Liver (tissue), 9 donors: ENCODE data around the gene NCAPG2. TPM values are rescaled to one million over a fixed set of nuclear protein-coding genes. Genes with fewer than 3 reads are reported as not detected.
"Not testable (repeated sequence)": the region's sequence is repeated elsewhere in the genome, so short reads cannot be mapped to it uniquely, and the experiment has no call there.

ENCODE experiments used
- DNase-seq: peaks from one replicate; pipeline ENCODE4 v3.0.0-alpha.2; 2017; ENCODE audit warnings: low spot score
- H3K27ac ChIP-seq, 2 donors: one replicate each; pipeline ENCODE4 v1.7.0; 2013; ENCODE audit warnings: inconsistent platforms in 2 of 2, low read length in 2 of 2, control low read depth in 1 of 2, low read depth in 1 of 2, mild to moderate bottlenecking in 1 of 2
- H3K27me3 ChIP-seq, 4 donors: one replicate each; pipeline versions ENCODE4 v1.6.1 to v1.7.0; 2013; ENCODE audit warnings: low read length in 3 of 4, inconsistent platforms in 1 of 4, mild to moderate bottlenecking in 1 of 4, moderate library complexity in 1 of 4; ENCODE audit not compliant: control insufficient read depth in 4 of 4, insufficient read depth in 4 of 4
- H3K36me3 ChIP-seq, 4 donors: one replicate each; pipeline versions ENCODE4 v1.6.1 to v1.7.0; 2013; ENCODE audit warnings: low read length in 3 of 4, mild to moderate bottlenecking in 3 of 4, low read depth in 1 of 4, moderate library complexity in 1 of 4; ENCODE audit not compliant: control insufficient read depth in 4 of 4, insufficient read depth in 3 of 4
- H3K4me1 ChIP-seq, 4 donors: one replicate each; pipeline versions ENCODE4 v1.6.1 to v1.7.0; 2013; ENCODE audit warnings: low read length in 3 of 4, mild to moderate bottlenecking in 3 of 4, moderate library complexity in 1 of 4; ENCODE audit not compliant: control insufficient read depth in 4 of 4, insufficient read depth in 4 of 4
- H3K4me3 ChIP-seq, 3 donors: one replicate each; pipeline versions ENCODE4 v1.6.1 to v1.7.0; 2013; ENCODE audit warnings: low read length in 3 of 3, control low read depth in 1 of 3, low read depth in 1 of 3, mild to moderate bottlenecking in 1 of 3
- H3K9ac ChIP-seq, 2 donors: one replicate each; pipeline ENCODE4 v1.7.0; 2013; ENCODE audit warnings: low read length in 2 of 2, mild to moderate bottlenecking in 2 of 2, moderate library complexity in 2 of 2, control low read depth in 1 of 2, low read depth in 1 of 2
- H3K9me3 ChIP-seq, 4 donors: one replicate each; pipeline versions ENCODE4 v1.6.1 to v1.7.0; 2013; ENCODE audit warnings: low read length in 3 of 4; ENCODE audit not compliant: control insufficient read depth in 4 of 4
- ATF3 ChIP-seq: IDR thresholded peaks from 2 replicates; pipeline ENCODE4 v1.6.1; 2016; ENCODE audit warnings: antibody characterized with exemption
- EGR1 ChIP-seq, 2 donors: IDR thresholded peaks; 2 replicates each; pipeline ENCODE4 v1.6.1; 2016 to 2018; ENCODE audit warnings: antibody characterized with exemption in 2 of 2, low read depth in 2 of 2
- FOXA1 ChIP-seq: IDR thresholded peaks from 2 replicates; pipeline ENCODE4 v1.6.1; 2016; ENCODE audit warnings: antibody characterized with exemption
- FOXA2 ChIP-seq: IDR thresholded peaks from 2 replicates; pipeline ENCODE4 v1.6.1; 2016; ENCODE audit warnings: antibody characterized with exemption
- GABPA ChIP-seq, 2 donors: IDR thresholded peaks in 1 of 2; conservative IDR thresholded peaks in 1 of 2; 2 replicates each; pipeline ENCODE4 v1.6.1; 2016; ENCODE audit warnings: antibody characterized with exemption in 2 of 2, mild to moderate bottlenecking in 1 of 2, moderate library complexity in 1 of 2
- HNF4A ChIP-seq, 2 donors: conservative IDR thresholded peaks; 2 replicates each; pipeline ENCODE4 v1.6.1; 2016; ENCODE audit warnings: antibody characterized with exemption in 2 of 2, mild to moderate bottlenecking in 2 of 2
- JUND ChIP-seq, 2 donors: IDR thresholded peaks; 2 replicates each; pipeline ENCODE4 v1.6.1; 2016; ENCODE audit warnings: antibody characterized with exemption in 2 of 2
- MAX ChIP-seq: IDR thresholded peaks from 2 replicates; pipeline ENCODE4 v1.6.1; 2016; ENCODE audit warnings: antibody characterized with exemption
- NR2F2 ChIP-seq: IDR thresholded peaks from 2 replicates; pipeline ENCODE4 v1.6.1; 2016; ENCODE audit warnings: antibody characterized with exemption
- RAD21 ChIP-seq, 2 donors: IDR thresholded peaks; 2 replicates each; pipeline ENCODE4 v1.6.1; 2016; ENCODE audit warnings: antibody characterized with exemption in 2 of 2, mild to moderate bottlenecking in 2 of 2
- REST ChIP-seq: IDR thresholded peaks from 2 replicates; pipeline ENCODE4 v1.6.1; 2016; ENCODE audit warnings: antibody characterized with exemption, mild to moderate bottlenecking
- RXRA ChIP-seq, 2 donors: IDR thresholded peaks; 2 replicates each; pipeline ENCODE4 v1.6.1; 2017 to 2018; ENCODE audit warnings: antibody characterized with exemption in 2 of 2, mild to moderate bottlenecking in 1 of 2
- SP1 ChIP-seq: IDR thresholded peaks from 2 replicates; pipeline ENCODE4 v1.6.1; 2018; ENCODE audit warnings: antibody characterized with exemption, mild to moderate bottlenecking
- TAF1 ChIP-seq: conservative IDR thresholded peaks from 2 replicates; pipeline ENCODE4 v1.6.1; 2016; ENCODE audit warnings: antibody characterized with exemption, mild to moderate bottlenecking
- YY1 ChIP-seq: IDR thresholded peaks from 2 replicates; pipeline ENCODE4 v1.6.1; 2016; ENCODE audit warnings: antibody characterized with exemption, mild to moderate bottlenecking
- ZBTB33 ChIP-seq: IDR thresholded peaks from 2 replicates; pipeline ENCODE4 v1.6.1; 2016; ENCODE audit warnings: antibody characterized with exemption
- WGBS: extraction: QIAGEN DNeasy Blood & Tissue Kit; methylation state at CpG from one replicate; pipeline ENCODE4 v1.1.7; 2013; 5-methylcytosine and 5-hydroxymethylcytosine counted together
- polyA plus RNA-seq, 2 donors: library from polyadenylated mRNA; stranded (reverse) in 1 of 2; unstranded in 1 of 2; fragments of 200-250 nt in 1 of 2; fragments of >200 nt in 1 of 2; fragmentation: Nextera tagmentation in 1 of 2; extraction: Ambion mirVana in 1 of 2; gene quantifications; one replicate each; pipeline versions ENCODE4 v1.2.1 to v1.2.3, GENCODE V29; 2013 to 2015
- total RNA-seq, 2 donors: library from RNA; depleted of rRNA; stranded (reverse); fragments of >200 nt; gene quantifications; one replicate each; pipeline ENCODE4 v1.2.3, GENCODE V29; 2014
- donor health status: healthy.
- donor health status: healthy.
- donor health status: healthy.
- donor health status: healthy.
- donor health status: healthy.

The NCAPG2 gene
- total and polyA plus RNA-seq, 4 donors = 0.89 to 37.4 (median 3.7) TPM

- no peak overlapping the region for H3K4me3 ChIP-seq
- TF ChIP-seq ZBTB33 = no peak
- no peaks in the 10 kb centered on the region for H3K9me3 ChIP-seq
- no peak overlapping the region for H3K27ac ChIP-seq
- no peak for DNase-seq
- no peaks in the 10 kb centered on the region for H3K27me3 ChIP-seq
- no peak overlapping the region for H3K9ac ChIP-seq
- H3K36me3 ChIP-seq = peaks cover 0 to 2% (median 1%) of the 10 kb centered on the region in 4 donors
- H3K4me1 ChIP-seq = no peaks in the 10 kb centered on the region
- WGBS = 71% methylated on average over 4 of the region's 4 CpGs
Measured at GRCh38 chr7:158672975-158673374, 31.6 kb downstream of the NCAPG2 start.

GRCh38 chr7:158668086-158668485 is 36.5 kb downstream of the NCAPG2 start:
- not testable (repeated sequence) for H3K4me1 ChIP-seq, H3K4me3 ChIP-seq, H3K9me3 ChIP-seq, H3K27me3 ChIP-seq, H3K36me3 ChIP-seq, DNase-seq, H3K27ac ChIP-seq, H3K9ac ChIP-seq
- WGBS = over 99% methylated on average over 7 of the region's 8 CpGs

- not testable (repeated sequence) for H3K9ac ChIP-seq
- 89% methylated on average over 19 of the region's 24 CpGs for WGBS
Measured at GRCh38 chr7:158666966-158667678, 37.5 kb downstream of the NCAPG2 start.

GRCh38 chr7:158666401-158666800 is 38.2 kb downstream of the NCAPG2 start:
- no peak overlapping the region for H3K9ac ChIP-seq
- H3K27ac ChIP-seq = no peak overlapping the region
- WGBS = 97% methylated on average over 5 of the region's 5 CpGs
- DNase-seq = no peak
- no peak overlapping the region for H3K4me3 ChIP-seq
- TF ChIP-seq FOXA2 (no peak), HNF4A (conservative IDR thresholded peaks at IDR 0.05) (no peak), NR2F2 (no peak), RXRA (IDR thresholded peaks at IDR 0.05) (no peak), GABPA (IDR thresholded peaks at IDR 0.05 in 1 of 2, conservative IDR thresholded peaks at IDR 0.05 in 1 of 2) (no peak), RAD21 (IDR thresholded peaks at IDR 0.05) (no peak), JUND (IDR thresholded peaks at IDR 0.05) (no peak), SP1 (no peak), ATF3 (no peak), REST (no peak), MAX (no peak), YY1 (no peak), ZBTB33 (no peak), TAF1 (no peak), EGR1 (IDR thresholded peaks at IDR 0.05; ENCODE audit: low read depth in 2 of 2) (no peak), FOXA1 (no peak)
- H3K36me3 ChIP-seq = peaks cover 0 to 7% (median 2%) of the 10 kb centered on the region in 4 donors
- H3K9me3 ChIP-seq = no peaks in the 10 kb centered on the region
- H3K27me3 ChIP-seq = no peaks in the 10 kb centered on the region
- no peaks in the 10 kb centered on the region for H3K4me1 ChIP-seq

More at GRCh38 chr7:158666966-158667678, 37.5 kb downstream of the NCAPG2 start:
- H3K4me1 ChIP-seq, H3K4me3 ChIP-seq, H3K36me3 ChIP-seq, H3K9me3 ChIP-seq, H3K27ac ChIP-seq, DNase-seq, H3K27me3 ChIP-seq: not testable (repeated sequence)
